GM18951 (cell line): ENCODE results near the gene SLC1A3.
"Not testable (repeated sequence)": the region's sequence is repeated elsewhere in the genome, so short reads cannot be mapped to it uniquely, and the experiment has no call there.

Source experiments
- POLR2A ChIP-seq: IDR thresholded peaks from 4 replicates; pipeline ENCODE4 v1.6.1; 2011; ENCODE audit warnings: mild to moderate bottlenecking; ENCODE audit not compliant: insufficient read length, insufficient read depth; ENCODE audit errors: extremely low read depth
- in situ Hi-C: fragments of 300-500 bp; cut with MboI; formaldehyde crosslinking; loops from one replicate; pipeline ENCODE4 v1.12.0; 2022; ENCODE audit warnings: low sequenced_read_pairs, mixed read lengths, inconsistent platforms; ENCODE audit not compliant: unreplicated experiment

Gene SLC1A3

DNA sequence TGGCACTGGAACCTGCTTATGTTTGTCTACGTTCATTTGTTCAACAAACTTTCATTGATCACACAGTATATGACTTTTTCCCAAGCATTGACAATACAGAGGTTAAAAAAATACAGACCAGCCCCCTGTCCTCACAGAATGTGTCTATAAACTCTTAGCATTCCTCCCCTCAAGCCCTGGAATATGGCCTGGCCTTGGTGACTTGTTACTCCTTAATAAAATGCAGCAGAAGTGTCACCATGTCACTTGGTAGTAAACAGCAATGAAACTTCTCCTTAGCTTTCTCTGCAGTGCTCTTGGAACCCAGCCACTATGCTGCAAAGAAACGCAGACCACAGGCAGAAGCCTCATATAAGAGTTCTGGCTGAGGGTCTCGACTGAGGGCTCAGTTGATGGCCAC, 19.1 kb upstream of the SLC1A3 start:
- in situ Hi-C loops: no loop called here
- TF ChIP-seq POLR2A: no peak

DNA sequence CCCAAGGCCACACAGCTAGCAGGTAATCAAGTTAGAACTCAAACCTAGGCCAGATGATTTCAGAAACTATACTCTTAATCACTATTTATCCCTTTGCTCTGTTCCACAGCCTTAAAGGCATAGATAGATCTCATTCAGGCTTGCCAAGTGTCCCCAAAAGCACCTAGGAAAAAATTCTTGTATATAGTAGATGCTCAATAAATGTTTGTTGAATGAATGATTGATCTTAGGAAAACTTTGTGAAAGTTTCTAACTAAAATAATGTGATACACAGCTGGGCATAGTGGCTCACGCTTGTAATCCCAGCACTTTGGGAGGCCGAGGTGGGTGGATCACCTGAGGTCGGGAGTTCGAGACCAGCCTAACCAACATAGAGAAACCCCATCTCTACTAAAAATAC, 16.7 kb upstream of the SLC1A3 start:
- in situ Hi-C loops: not testable (repeated sequence)

DNA sequence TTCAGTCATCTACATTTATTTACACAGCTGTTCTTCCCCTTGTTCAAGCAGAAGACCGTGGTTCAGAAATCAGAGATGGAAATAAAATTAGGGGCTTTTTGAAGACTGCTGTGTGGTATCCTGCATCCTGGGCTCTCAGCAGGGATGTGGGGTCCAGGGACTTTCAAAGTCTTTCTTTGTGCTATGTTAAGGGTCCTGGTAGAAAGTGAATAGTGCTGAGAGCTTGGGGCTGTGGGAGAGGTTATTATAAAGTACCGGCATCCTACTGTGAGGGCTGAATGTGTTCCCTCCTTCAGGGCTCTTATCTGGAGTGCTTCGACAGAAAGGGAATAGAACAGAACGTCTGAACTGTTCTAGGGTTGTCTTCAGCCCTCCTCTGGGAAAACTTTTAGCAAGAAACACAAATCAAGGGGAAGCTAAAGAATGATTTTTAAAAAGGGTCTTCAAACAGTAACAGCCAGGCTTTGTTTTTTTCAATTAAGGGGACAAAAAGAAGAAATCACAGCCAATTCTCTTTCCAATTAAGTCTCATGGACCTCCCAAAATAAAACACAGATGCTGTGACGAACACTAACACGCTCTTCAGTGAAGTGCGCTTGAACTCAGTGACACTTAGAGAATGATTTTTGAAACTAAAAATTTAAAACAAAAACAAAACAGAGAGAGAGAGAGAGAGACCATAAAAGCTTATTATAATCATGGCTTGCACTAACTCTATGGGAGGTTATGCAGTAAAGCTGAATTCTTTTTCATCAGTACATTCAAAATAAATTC, 15.7 kb upstream of the SLC1A3 start:
- in situ Hi-C loops: no loop called here
- no peak for TF ChIP-seq POLR2A

DNA sequence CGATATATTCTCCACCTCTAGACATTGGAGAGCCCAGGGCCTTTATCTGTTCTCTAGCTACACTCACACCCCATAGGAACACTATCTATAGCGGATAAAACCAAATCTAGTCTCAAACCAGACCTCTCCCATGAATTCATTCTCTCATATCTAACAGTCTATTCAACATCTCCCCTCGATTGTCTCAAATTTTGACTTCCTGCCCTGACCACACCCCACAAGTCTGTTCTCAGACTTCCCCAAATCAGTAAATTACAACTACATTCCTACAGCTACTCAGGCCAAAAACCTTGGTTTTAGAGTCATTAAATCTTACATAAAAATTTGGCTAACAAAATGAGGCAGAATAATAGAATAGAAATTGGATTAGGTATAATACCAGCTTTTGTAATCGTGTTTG, 12.5 kb upstream of the SLC1A3 start:
- in situ Hi-C loops: no loop called here
- no peak for TF ChIP-seq POLR2A

- TF ChIP-seq POLR2A: no peak
- in situ Hi-C loops: no loop called here
These were observed 10.2 kb upstream of the SLC1A3 start for GRCh38 chr5:36596247-36596646.

- in situ Hi-C loops: no loop called here
- no peak for TF ChIP-seq POLR2A
These were observed 9.7 kb upstream of the SLC1A3 start for GRCh38 chr5:36596756-36597155.

DNA sequence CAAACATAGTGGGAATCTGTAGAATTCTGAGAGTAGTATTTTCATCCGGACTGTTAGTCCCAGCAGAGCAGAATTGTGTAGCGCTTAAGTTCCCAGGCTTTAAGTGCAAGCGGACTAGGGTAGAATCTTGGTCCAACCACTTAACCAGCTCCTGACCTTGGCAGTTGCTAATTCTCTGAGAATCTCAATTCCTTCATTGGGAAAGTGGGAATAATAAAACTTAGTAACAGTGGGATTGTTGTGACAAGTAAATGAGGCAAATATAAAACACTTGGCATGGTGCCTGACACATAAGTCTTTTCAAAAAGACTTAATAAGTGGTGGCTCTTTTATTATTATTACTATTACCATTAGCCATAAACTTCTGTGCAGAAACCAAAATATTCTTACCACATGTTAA, 8.4 kb upstream of the SLC1A3 start:
- in situ Hi-C loops: no loop called here
- no peak for TF ChIP-seq POLR2A

- in situ Hi-C loops: no loop called here
- no peak for TF ChIP-seq POLR2A
These were observed 6.2 kb upstream of the SLC1A3 start for GRCh38 chr5:36599986-36600779.

DNA sequence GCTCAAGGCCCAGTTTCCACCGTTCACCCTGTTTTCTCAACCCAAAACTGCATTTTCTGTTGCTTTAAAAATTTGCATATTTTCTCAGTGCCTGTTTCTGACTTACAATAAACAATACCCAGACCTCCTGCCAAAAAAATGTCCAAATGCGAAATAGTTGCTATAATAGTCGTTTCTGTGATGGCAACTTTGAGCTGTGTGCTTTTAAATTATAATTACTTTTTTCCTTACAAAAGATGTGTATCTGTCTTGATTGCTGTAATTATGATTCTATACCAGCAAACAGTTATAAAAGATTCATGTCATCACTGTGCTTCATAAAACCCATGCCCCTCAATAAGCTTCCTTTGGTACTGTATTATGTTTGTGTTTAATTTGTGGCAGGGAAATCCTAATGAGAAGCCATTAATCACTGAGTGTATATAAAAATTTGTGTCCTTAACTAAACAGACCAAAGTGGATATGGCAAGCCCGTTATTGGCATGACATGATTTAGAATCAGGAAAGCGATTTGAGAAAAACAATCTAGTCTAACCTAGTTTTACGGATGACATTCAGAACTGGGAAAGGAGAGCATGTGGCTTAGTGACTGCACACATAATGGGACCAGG, 5.4 kb upstream of the SLC1A3 start:
- TF ChIP-seq POLR2A: no peak
- in situ Hi-C loops: no loop called here

DNA sequence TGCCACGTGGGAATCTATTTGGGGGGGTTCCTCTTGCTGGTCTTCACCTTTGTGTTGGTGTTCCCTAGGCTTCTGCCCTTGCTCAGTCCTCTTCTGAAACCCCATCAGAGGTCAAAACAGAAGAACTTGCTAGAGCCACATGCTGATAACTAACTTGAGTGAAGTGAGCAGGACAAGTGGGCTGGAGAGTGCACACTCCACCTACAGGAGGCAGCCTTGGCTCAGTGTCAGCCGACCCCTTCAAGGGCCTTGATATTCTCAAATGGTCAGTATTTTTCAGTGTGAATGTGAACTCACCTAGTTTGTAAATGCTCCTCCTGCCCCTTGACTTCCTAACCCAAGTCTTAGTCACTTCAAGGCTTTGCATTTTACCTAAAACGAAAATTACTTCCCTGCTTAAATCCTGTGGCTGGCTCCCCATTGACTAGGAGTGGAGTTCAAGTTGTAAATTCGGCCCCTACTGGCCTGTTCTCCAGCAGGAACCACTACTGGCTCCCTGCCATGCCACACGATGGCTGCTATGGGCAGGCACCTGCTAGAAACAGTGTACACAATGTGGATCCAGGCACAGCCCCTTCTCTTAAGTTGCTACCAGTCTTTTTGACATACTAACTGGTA, 3.6 kb upstream of the SLC1A3 start:
- in situ Hi-C loops: no loop called here
- no peak for TF ChIP-seq POLR2A

DNA sequence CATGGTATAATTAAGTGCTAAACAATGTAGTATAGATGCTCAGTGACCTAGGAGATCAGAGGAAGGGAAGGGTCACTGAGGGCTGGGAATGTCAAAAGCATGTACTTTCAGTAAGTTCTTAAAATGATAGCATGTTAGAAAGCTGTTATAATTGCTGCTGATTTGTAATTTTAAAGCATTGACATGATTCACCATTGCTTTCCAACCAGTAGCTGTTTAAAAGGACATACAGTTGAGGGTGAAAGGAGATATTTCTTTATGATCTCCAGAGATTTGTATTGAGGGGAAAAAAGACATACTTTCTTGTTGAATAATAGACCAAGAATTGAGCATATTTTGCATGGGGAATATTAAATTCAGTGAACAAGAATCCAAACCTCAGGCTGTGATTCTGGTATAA, 1.2 kb upstream of the SLC1A3 start:
- TF ChIP-seq POLR2A: no peak
- in situ Hi-C loops: no loop called here

- no peak for TF ChIP-seq POLR2A
- in situ Hi-C loops: no loop called here
These were observed 374 bp upstream of the SLC1A3 start for GRCh38 chr5:36606036-36606427.

- in situ Hi-C loops: no loop called here
- no peak for TF ChIP-seq POLR2A
These were observed 737 bp downstream of the SLC1A3 start for GRCh38 chr5:36607114-36607571.
